H1 (cell line): ENCODE data around the gene GSDMA. TPM values are rescaled to one million over a fixed set of nuclear protein-coding genes. Genes with fewer than 3 reads are reported as not detected.

ENCODE experiments used
- polyA plus RNA-seq, 7 experiments: library from polyadenylated mRNA; depleted of rRNA in 3 of 7; stranded (reverse) in 5 of 7; unstranded in 2 of 7; fragments of >200 nt in 5 of 7; fragments of 200-250 nt in 2 of 7; gene quantifications; 1 replicate in 5 of 7; 2 replicates in 1 of 7; 4 replicates in 1 of 7; pipeline versions ENCODE4 v1.2.1 to v1.2.3, GENCODE V29; 2011 to 2013; ENCODE audit warnings: missing spikeins in 2 of 7, mixed read lengths in 2 of 7
- total RNA-seq: library from RNA; stranded (reverse); fragmentation: NEBNext Ultra II Directional; extraction: Animal tissue kit (Norgen Biotek cat#: 25700); gene quantifications from 2 replicates; pipeline ENCODE4 v1.2.1, GENCODE V29; 2021
- TF ChIP-seq, protein P1 (sequence below): IDR thresholded peaks from 2 replicates; pipeline ENCODE4 v1.6.1; 2011; ENCODE audit warnings: low read length, improper control_type of control experiment

GSDMA gene
- total and polyA plus RNA-seq, 2 of the 8 experiments (the other 6 are each of a cell fraction or from before 2014, with no cell fraction given): 0.03 TPM; not detected in 1

DNA sequence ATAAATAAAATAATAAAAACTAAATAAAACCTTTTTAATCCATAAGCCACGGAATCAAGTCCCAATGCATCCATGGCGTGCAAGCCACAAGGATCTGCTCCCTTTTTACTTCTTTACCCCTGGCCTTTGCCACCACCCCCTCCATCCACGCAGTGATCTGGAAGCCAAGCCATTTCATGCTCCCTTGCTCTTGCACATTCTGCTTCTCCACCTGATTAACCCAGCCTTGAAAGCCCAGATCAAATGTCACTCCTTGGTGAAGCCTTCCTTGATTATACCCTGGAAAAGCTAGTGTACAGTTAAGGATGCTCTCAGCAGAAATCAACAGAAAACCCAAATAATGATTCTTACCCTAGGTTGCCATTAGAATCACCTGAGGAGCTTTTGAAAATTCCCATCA, 25.4 kb upstream of the GSDMA start (continued):
- TF ChIP-seq, protein P1, sequence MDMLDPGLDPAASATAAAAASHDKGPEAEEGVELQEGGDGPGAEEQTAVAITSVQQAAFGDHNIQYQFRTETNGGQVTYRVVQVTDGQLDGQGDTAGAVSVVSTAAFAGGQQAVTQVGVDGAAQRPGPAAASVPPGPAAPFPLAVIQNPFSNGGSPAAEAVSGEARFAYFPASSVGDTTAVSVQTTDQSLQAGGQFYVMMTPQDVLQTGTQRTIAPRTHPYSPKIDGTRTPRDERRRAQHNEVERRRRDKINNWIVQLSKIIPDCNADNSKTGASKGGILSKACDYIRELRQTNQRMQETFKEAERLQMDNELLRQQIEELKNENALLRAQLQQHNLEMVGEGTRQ: no peak
